GM21447 (cell line): Measurements from ENCODE around the gene GSG1L.
"Not testable (repeated sequence)": the region's sequence is repeated elsewhere in the genome, so short reads cannot be mapped to it uniquely, and the experiment has no call there.

ENCODE experiments used
- ATAC-seq: cut with Tn5 transposase; IDR thresholded peaks from one replicate; pipeline ENCODE4 v1.9.1; 2021; ENCODE audit not compliant: unreplicated experiment

The GSG1L gene

GRCh38 chr16:27917949-27918348 is 145.6 kb downstream of the GSG1L start:
- ATAC-seq, result no peak

GRCh38 chr16:27911486-27911885 is 152.0 kb downstream of the GSG1L start:
- no peak for ATAC-seq

GRCh38 chr16:27907457-27907972 is 156.0 kb downstream of the GSG1L start:
- no peak for ATAC-seq

GRCh38 chr16:27906883-27907282 is 156.6 kb downstream of the GSG1L start:
- ATAC-seq, result no peak

- no peak for ATAC-seq
Measured at GRCh38 chr16:27903046-27903655, 160.4 kb downstream of the GSG1L start.

- ATAC-seq, result no peak
Measured at GRCh38 chr16:27902551-27902950, 161.0 kb downstream of the GSG1L start.

GRCh38 chr16:27901956-27902355 is 161.6 kb downstream of the GSG1L start:
- no peak for ATAC-seq

GRCh38 chr16:27899736-27900135 is 163.8 kb downstream of the GSG1L start:
- no peak for ATAC-seq

GRCh38 chr16:27894386-27894785 is 169.1 kb downstream of the GSG1L start:
- no peak for ATAC-seq

GRCh38 chr16:27892879-27893278 is 170.6 kb downstream of the GSG1L start:
- ATAC-seq, result no peak

- ATAC-seq, result no peak
Measured at GRCh38 chr16:27890866-27891265, 172.6 kb downstream of the GSG1L start.

- ATAC-seq, result no peak
Measured at GRCh38 chr16:27890006-27890405, 173.5 kb downstream of the GSG1L start.

- no peak for ATAC-seq
Measured at GRCh38 chr16:27883576-27883975, 179.9 kb downstream of the GSG1L start.

- no peak for ATAC-seq
Measured at GRCh38 chr16:27880287-27880686, 183.2 kb downstream of the GSG1L start.

GRCh38 chr16:27879601-27880247 is 183.8 kb downstream of the GSG1L start:
- ATAC-seq, result no peak

GRCh38 chr16:27872627-27873026 is 190.9 kb downstream of the GSG1L start:
- ATAC-seq, result not testable (repeated sequence)

- ATAC-seq, result no peak
Measured at GRCh38 chr16:27870116-27870798, 193.3 kb downstream of the GSG1L start.

GRCh38 chr16:27869411-27869810 is 194.1 kb downstream of the GSG1L start:
- ATAC-seq, result no peak

GRCh38 chr16:27868180-27868579 is 195.3 kb downstream of the GSG1L start:
- no peak for ATAC-seq

- no peak for ATAC-seq
Measured at GRCh38 chr16:27867122-27868110, 196.1 kb downstream of the GSG1L start.

GRCh38 chr16:27863377-27863776 is 200.1 kb downstream of the GSG1L start:
- no peak for ATAC-seq
